HEK293 (cell line): ENCODE data around the gene WFS1.

Source experiments
- CTCF ChIA-PET: fragments of 350-600 bp; formaldehyde crosslinking; extraction: SDS; loops from one replicate; lab custom pipeline; 2021; ENCODE audit warnings: antibody characterized with exemption; lab: Yijun Ruan, JAX
- POLR2A ChIA-PET: fragments of 300-600 bp; formaldehyde crosslinking; extraction: SDS; loops from one replicate; lab custom pipeline; 2020; ENCODE audit warnings: antibody characterized with exemption, inconsistent platforms; lab: Yijun Ruan, JAX
- H3K27ac ChIP-seq: fragments of 200-500 bp; sonication (Bioruptor generic); 2 replicates; pipeline ENCODE4 v1.5.1; 2014; ENCODE audit warnings: low read depth, low read length, control low read depth, inconsistent platforms; ENCODE audit errors: extremely low read depth
- H3K36me3 ChIP-seq, 2 experiments: fragments of 200-500 bp in 1 of 2; sonication (Bioruptor generic) in 1 of 2; 1 replicate in 1 of 2; 2 replicates in 1 of 2; pipeline ENCODE4 v1.5.1; 2014 to 2017; ENCODE audit warnings: inconsistent platforms in 2 of 2, low read length in 2 of 2; ENCODE audit not compliant: control insufficient read depth in 2 of 2, insufficient read depth in 1 of 2
- H3K4me1 ChIP-seq: fragments of 200-500 bp; sonication (Bioruptor generic); 2 replicates; pipeline ENCODE4 v1.5.1; 2014; ENCODE audit warnings: mild to moderate bottlenecking, low read length, inconsistent platforms; ENCODE audit not compliant: control insufficient read depth, insufficient read depth
- H3K4me3 ChIP-seq: 2 replicates; pipeline ENCODE4 v1.5.1; 2011; ENCODE audit warnings: low read depth, mild to moderate bottlenecking, control low read depth, low read length, moderate library complexity
- H3K9me3 ChIP-seq: fragments of 200-500 bp; sonication (Bioruptor generic); 2 replicates; pipeline ENCODE4 v1.5.1; 2014; ENCODE audit warnings: low read depth, low read length, inconsistent platforms; ENCODE audit not compliant: control insufficient read depth, insufficient read depth
- BCL11B ChIP-seq: fragments of 450-650 bp; formaldehyde crosslinking; IDR thresholded peaks from 2 replicates; pipeline ENCODE4 v1.5.1; 2016; ENCODE audit warnings: low read depth, missing biosample characterization, missing genetic modification characterization
- KLF8 ChIP-seq: fragments of 450-650 bp; formaldehyde crosslinking; IDR thresholded peaks from 2 replicates; pipeline ENCODE4 v1.5.1; 2016; ENCODE audit warnings: missing biosample characterization, missing genetic modification characterization
- ZBTB21 ChIP-seq: fragments of 450-650 bp; formaldehyde crosslinking; IDR thresholded peaks from 2 replicates; pipeline ENCODE4 v1.5.1; 2017; ENCODE audit warnings: missing biosample characterization, missing genetic modification characterization
- ZFP37 ChIP-seq: fragments of 450-650 bp; formaldehyde crosslinking; IDR thresholded peaks from 2 replicates; pipeline ENCODE4 v1.5.1; 2016; ENCODE audit warnings: missing biosample characterization, missing genetic modification characterization
- ZNF311 ChIP-seq: fragments of 450-650 bp; formaldehyde crosslinking; IDR thresholded peaks from 2 replicates; pipeline ENCODE4 v1.5.1; 2017; ENCODE audit warnings: missing biosample characterization, missing genetic modification characterization, borderline replicate concordance
- ZNF324 ChIP-seq: fragments of 450-650 bp; formaldehyde crosslinking; IDR thresholded peaks from 2 replicates; pipeline ENCODE4 v1.5.1; 2016; ENCODE audit warnings: missing biosample characterization, missing genetic modification characterization
- ZNF341 ChIP-seq: fragments of 450-650 bp; formaldehyde crosslinking; IDR thresholded peaks from 2 replicates; pipeline ENCODE4; 2016; ENCODE audit warnings: low read depth, missing biosample characterization, missing genetic modification characterization
- ZNF501 ChIP-seq: fragments of 450-650 bp; formaldehyde crosslinking; IDR thresholded peaks from 2 replicates; pipeline ENCODE4 v1.5.1; 2016; ENCODE audit warnings: missing biosample characterization, missing genetic modification characterization
- ZNF558 ChIP-seq: fragments of 450-650 bp; formaldehyde crosslinking; IDR thresholded peaks from 2 replicates; pipeline ENCODE4 v1.5.1; 2016; ENCODE audit warnings: missing biosample characterization, missing genetic modification characterization
- ZNF654 ChIP-seq: fragments of 450-650 bp; formaldehyde crosslinking; IDR thresholded peaks from 2 replicates; pipeline ENCODE4 v1.5.1; 2016; ENCODE audit warnings: low read depth, missing biosample characterization, missing genetic modification characterization
- ZNF670 ChIP-seq: fragments of 450-650 bp; formaldehyde crosslinking; IDR thresholded peaks from 2 replicates; pipeline ENCODE4 v1.5.1; 2016; ENCODE audit warnings: missing biosample characterization, missing genetic modification characterization, low read depth
- ZNF837 ChIP-seq: fragments of 450-650 bp; formaldehyde crosslinking; IDR thresholded peaks from 2 replicates; pipeline ENCODE4 v1.5.1; 2016; ENCODE audit warnings: missing biosample characterization, missing genetic modification characterization
- ZSCAN23 ChIP-seq: fragments of 450-650 bp; formaldehyde crosslinking; IDR thresholded peaks from 2 replicates; pipeline ENCODE4 v1.5.1; 2016; ENCODE audit warnings: missing biosample characterization, missing genetic modification characterization
- TF ChIP-seq, protein P1 (sequence below): IDR thresholded peaks from 2 replicates; pipeline ENCODE4 v1.6.1; 2011; ENCODE audit warnings: mild to moderate bottlenecking, low read depth, low read length, borderline replicate concordance
- TF ChIP-seq, protein P2 (sequence below): fragments of 450-650 bp; formaldehyde crosslinking; IDR thresholded peaks from 2 replicates; pipeline ENCODE4 v1.5.1; 2016; ENCODE audit warnings: missing biosample characterization, missing genetic modification characterization
- TF ChIP-seq, protein P3 (sequence below): fragments of 450-650 bp; formaldehyde crosslinking; IDR thresholded peaks from 2 replicates; pipeline ENCODE4 v1.5.1; 2016; ENCODE audit warnings: missing biosample characterization, missing genetic modification characterization

Gene WFS1

DNA sequence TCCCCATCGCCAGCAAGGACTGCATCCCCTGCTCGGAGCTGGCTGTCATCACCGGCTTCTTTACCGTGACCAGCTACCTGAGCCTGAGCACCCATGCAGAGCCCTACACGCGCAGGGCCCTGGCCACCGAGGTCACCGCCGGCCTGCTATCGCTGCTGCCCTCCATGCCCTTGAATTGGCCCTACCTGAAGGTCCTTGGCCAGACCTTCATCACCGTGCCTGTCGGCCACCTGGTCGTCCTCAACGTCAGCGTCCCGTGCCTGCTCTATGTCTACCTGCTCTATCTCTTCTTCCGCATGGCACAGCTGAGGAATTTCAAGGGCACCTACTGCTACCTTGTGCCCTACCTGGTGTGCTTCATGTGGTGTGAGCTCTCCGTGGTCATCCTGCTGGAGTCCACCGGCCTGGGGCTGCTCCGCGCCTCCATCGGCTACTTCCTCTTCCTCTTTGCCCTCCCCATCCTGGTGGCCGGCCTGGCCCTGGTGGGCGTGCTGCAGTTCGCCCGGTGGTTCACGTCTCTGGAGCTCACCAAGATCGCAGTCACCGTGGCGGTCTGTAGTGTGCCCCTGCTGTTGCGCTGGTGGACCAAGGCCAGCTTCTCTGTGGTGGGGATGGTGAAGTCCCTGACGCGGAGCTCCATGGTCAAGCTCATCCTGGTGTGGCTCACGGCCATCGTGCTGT, 31.5 kb downstream of the WFS1 start:
- H3K36me3 ChIP-seq, result peaks cover 0 to 62% of the 10 kb centered on the region in 2 experiments; a peak in 1 of 3 replicates
- CTCF ChIA-PET, result interaction anchor here (0.6 kb wide), 1 partner anchor 32 kb away, joined by 3 read pairs; no protein-coding TSS in a partner anchor
- no peak overlapping the region for H3K4me3 ChIP-seq
- no peaks in the 10 kb centered on the region for H3K9me3 ChIP-seq
- POLR2A ChIA-PET, result no interaction called here
- no peak overlapping the region for H3K27ac ChIP-seq
- no peaks in the 10 kb centered on the region for H3K4me1 ChIP-seq
- TF ChIP-seq ZBTB21 (tag by site-specific recombination), result no peak
- no peak for TF ChIP-seq ZNF670
- no peak for TF ChIP-seq KLF8
- TF ChIP-seq ZNF837 (tag by site-specific recombination), result no peak
- no peak for TF ChIP-seq ZNF311 (tag by site-specific recombination)
- TF ChIP-seq ZFP37 (tag by site-specific recombination), result no peak
- TF ChIP-seq BCL11B (tag by site-specific recombination), result no peak
- no peak for TF ChIP-seq ZNF341 (tag by site-specific recombination)
- no peak for TF ChIP-seq ZNF324 (tag by site-specific recombination)
- TF ChIP-seq ZSCAN23 (tag by site-specific recombination), result no peak

DNA sequence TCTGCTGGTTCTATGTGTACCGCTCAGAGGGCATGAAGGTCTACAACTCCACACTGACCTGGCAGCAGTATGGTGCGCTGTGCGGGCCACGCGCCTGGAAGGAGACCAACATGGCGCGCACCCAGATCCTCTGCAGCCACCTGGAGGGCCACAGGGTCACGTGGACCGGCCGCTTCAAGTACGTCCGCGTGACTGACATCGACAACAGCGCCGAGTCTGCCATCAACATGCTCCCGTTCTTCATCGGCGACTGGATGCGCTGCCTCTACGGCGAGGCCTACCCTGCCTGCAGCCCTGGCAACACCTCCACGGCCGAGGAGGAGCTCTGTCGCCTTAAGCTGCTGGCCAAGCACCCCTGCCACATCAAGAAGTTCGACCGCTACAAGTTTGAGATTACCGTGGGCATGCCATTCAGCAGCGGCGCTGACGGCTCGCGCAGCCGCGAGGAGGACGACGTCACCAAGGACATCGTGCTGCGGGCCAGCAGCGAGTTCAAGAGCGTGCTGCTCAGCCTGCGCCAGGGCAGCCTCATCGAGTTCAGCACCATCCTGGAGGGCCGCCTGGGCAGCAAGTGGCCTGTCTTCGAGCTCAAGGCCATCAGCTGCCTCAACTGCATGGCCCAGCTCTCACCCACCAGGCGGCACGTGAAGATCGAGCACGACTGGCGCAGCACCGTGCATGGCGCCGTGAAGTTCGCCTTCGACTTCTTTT, 32.2 kb downstream of the WFS1 start:
- POLR2A ChIA-PET, result no interaction called here

DNA sequence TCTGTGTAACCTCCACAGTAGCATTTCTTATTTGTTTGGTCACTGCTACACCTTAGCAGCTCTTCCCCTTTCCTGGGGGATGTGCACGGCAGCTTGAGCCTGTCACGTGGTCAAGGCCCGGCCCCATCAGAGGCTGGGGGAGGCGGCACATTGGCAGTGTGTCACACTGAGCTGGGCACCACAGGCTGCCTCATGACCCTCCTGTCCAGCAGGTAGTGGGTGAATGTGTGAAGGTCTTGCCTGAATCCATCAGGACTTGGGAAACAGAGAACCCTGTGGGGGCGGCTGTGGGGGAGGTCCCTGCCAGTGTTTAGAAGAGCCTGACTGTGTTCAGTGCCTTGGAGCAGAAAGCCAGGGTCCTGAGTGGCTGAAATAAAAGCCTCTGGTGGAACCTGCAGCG, 33.2 kb downstream of the WFS1 start:
- Histone ChIP-seq H3K9me3 (no peaks in the 10 kb centered on the region), H3K4me3 (no peak overlapping the region), H3K36me3 (peaks cover 0 to 48% of the 10 kb centered on the region in 2 experiments; a peak in 1 of 3 replicates), H3K4me1 (no peaks in the 10 kb centered on the region), H3K27ac (no peak overlapping the region)
- CTCF ChIA-PET, result no interaction called here
- POLR2A ChIA-PET, result no interaction called here
- TF ChIP-seq, protein P1, sequence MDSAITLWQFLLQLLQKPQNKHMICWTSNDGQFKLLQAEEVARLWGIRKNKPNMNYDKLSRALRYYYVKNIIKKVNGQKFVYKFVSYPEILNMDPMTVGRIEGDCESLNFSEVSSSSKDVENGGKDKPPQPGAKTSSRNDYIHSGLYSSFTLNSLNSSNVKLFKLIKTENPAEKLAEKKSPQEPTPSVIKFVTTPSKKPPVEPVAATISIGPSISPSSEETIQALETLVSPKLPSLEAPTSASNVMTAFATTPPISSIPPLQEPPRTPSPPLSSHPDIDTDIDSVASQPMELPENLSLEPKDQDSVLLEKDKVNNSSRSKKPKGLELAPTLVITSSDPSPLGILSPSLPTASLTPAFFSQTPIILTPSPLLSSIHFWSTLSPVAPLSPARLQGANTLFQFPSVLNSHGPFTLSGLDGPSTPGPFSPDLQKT, result no peak
- TF ChIP-seq ZNF654, result no peak
- TF ChIP-seq, protein P2, sequence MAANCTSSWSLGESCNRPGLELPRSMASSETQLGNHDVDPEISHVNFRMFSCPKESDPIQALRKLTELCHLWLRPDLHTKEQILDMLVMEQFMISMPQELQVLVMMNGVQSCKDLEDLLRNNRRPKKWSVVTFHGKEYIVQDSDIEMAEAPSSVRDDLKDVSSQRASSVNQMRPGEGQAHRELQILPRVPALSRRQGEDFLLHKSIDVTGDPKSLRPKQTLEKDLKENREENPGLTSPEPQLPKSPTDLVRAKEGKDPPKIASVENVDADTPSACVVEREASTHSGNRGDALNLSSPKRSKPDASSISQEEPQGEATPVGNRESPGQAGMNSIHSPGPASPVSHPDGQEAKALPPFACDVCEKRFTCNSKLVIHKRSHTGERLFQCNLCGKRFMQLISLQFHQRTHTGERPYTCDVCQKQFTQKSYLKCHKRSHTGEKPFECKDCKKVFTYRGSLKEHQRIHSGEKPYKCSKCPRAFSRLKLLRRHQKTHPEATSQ, result no peak

More for the DNA sequence above, 32.2 kb downstream of the WFS1 start:
- H3K27ac ChIP-seq, result no peak overlapping the region
- TF ChIP-seq ZNF558 (tag by site-specific recombination) (no peak), ZNF501 (tag by site-specific recombination) (no peak)
- TF ChIP-seq, protein P3, sequence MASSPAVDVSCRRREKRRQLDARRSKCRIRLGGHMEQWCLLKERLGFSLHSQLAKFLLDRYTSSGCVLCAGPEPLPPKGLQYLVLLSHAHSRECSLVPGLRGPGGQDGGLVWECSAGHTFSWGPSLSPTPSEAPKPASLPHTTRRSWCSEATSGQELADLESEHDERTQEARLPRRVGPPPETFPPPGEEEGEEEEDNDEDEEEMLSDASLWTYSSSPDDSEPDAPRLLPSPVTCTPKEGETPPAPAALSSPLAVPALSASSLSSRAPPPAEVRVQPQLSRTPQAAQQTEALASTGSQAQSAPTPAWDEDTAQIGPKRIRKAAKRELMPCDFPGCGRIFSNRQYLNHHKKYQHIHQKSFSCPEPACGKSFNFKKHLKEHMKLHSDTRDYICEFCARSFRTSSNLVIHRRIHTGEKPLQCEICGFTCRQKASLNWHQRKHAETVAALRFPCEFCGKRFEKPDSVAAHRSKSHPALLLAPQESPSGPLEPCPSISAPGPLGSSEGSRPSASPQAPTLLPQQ, result no peak
- H3K4me1 ChIP-seq, result no peaks in the 10 kb centered on the region
- H3K4me3 ChIP-seq, result no peak overlapping the region
- H3K9me3 ChIP-seq, result no peaks in the 10 kb centered on the region
- peaks cover 0 to 56% of the 10 kb centered on the region in 2 experiments; a peak in 1 of 3 replicates for H3K36me3 ChIP-seq
- CTCF ChIA-PET, result interaction anchor here (0.6 kb wide), 1 partner anchor 31 kb away, joined by 3 read pairs; no protein-coding TSS in a partner anchor
